GM21786 (cell line): ENCODE results near the gene PIK3CB.

Experiments
- ATAC-seq: cut with Tn5 transposase; IDR thresholded peaks from one replicate; pipeline ENCODE4 v1.9.1; 2021; ENCODE audit not compliant: unreplicated experiment

The PIK3CB gene

GRCh38 chr3:138834596-138835396 lies at the start of gene PIK3CB:
Gene PIK3CB, minus strand, starts transcription at chr3:138834928. Its CDS starts 75,585 bp downstream, at chr3:138759343.
- peak; percentile 76 for ATAC-seq

- no peak for ATAC-seq
These were observed 46.5 kb upstream of the PIK3CB start for GRCh38 chr3:138881233-138881632.

GRCh38 chr3:138879541-138880380 lies 45.0 kb upstream of the PIK3CB start:
- no peak for ATAC-seq

- no peak for ATAC-seq
These were observed 42.5 kb upstream of the PIK3CB start for GRCh38 chr3:138877226-138877625.

- no peak for ATAC-seq
These were observed 41.3 kb upstream of the PIK3CB start for GRCh38 chr3:138875754-138876664.

- ATAC-seq = no peak
These were observed 40.5 kb upstream of the PIK3CB start for GRCh38 chr3:138875096-138875753.

- ATAC-seq = no peak
These were observed 38.9 kb upstream of the PIK3CB start for GRCh38 chr3:138873471-138874278.

- ATAC-seq = no peak
These were observed 37.9 kb upstream of the PIK3CB start for GRCh38 chr3:138872632-138873031.

- ATAC-seq = no peak
These were observed 33.3 kb upstream of the PIK3CB start for GRCh38 chr3:138867996-138868395.

GRCh38 chr3:138863776-138864113 lies 29.0 kb upstream of the PIK3CB start:
- ATAC-seq = no peak

GRCh38 chr3:138862924-138863775 lies 28.4 kb upstream of the PIK3CB start:
- no peak for ATAC-seq

- no peak for ATAC-seq
These were observed 27.8 kb upstream of the PIK3CB start for GRCh38 chr3:138862531-138862923.

GRCh38 chr3:138861798-138862197 lies 27.1 kb upstream of the PIK3CB start:
- no peak for ATAC-seq

- no peak for ATAC-seq
These were observed 22.1 kb upstream of the PIK3CB start for GRCh38 chr3:138856799-138857198.

- ATAC-seq = no peak
These were observed 20.2 kb upstream of the PIK3CB start for GRCh38 chr3:138854940-138855339.

- no peak for ATAC-seq
These were observed 19.5 kb upstream of the PIK3CB start for GRCh38 chr3:138854204-138854603.

- no peak for ATAC-seq
These were observed 15.4 kb upstream of the PIK3CB start for GRCh38 chr3:138850151-138850550.

GRCh38 chr3:138849222-138849940 lies 14.7 kb upstream of the PIK3CB start:
- ATAC-seq = no peak
